GM10266 (cell line): ENCODE data around the gene SF3B4.

Experiments
- DNase-seq: peaks from one replicate; pipeline ENCODE4 v3.0.0; 2012; ENCODE audit errors: extremely low spot score
- TF ChIP-seq, protein P1 (sequence below): IDR thresholded peaks from 2 replicates; pipeline ENCODE4 v1.5.1; 2012; ENCODE audit warnings: mild to moderate bottlenecking, low read depth; ENCODE audit not compliant: control insufficient read depth, insufficient read depth; ENCODE audit errors: missing control alignments

The SF3B4 gene

DNA sequence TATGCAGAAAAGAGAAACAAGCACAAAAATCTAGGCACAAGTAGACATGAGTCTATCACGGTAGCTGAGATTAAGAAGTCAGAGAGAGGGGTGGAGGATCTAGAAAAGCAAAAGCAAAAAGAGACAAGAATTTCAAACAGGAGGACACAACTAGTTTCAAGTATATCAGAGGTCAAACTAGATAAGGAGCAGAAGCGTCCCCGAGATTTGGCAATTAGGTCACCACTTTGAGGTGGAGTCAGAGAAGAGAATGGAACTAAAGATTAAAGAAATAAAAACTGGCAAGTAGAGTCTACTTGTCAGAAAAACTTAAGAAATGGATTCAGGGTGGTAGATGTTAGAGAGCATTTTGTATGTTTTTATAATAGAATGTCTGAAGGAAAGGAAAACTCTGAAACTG is 2.3 kb downstream of the SF3B4 start:
- DNase-seq: no peak
- TF ChIP-seq, protein P1, sequence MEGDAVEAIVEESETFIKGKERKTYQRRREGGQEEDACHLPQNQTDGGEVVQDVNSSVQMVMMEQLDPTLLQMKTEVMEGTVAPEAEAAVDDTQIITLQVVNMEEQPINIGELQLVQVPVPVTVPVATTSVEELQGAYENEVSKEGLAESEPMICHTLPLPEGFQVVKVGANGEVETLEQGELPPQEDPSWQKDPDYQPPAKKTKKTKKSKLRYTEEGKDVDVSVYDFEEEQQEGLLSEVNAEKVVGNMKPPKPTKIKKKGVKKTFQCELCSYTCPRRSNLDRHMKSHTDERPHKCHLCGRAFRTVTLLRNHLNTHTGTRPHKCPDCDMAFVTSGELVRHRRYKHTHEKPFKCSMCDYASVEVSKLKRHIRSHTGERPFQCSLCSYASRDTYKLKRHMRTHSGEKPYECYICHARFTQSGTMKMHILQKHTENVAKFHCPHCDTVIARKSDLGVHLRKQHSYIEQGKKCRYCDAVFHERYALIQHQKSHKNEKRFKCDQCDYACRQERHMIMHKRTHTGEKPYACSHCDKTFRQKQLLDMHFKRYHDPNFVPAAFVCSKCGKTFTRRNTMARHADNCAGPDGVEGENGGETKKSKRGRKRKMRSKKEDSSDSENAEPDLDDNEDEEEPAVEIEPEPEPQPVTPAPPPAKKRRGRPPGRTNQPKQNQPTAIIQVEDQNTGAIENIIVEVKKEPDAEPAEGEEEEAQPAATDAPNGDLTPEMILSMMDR: no peak

DNA sequence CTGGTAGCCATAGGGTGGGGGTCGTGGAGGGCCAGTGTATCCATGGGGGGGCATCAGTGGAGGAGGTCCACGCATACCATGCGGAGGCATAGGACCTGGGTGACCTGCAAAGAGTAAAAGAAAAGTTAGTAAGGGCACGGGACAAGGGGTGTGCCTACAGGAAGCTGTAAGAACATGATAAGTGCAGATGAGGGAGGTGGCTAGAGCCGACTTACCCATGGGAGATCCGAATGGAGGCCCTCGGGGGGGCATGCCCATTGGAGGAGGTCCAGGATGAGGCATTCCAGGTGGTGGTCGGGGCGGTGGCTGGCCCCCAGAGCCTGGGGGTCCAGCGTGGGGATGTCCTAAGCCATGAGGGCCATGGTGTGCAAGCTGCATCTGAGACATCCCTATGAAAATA is 4.0 kb downstream of the SF3B4 start:
- no peak for DNase-seq
- TF ChIP-seq, protein P1: no peak

DNA sequence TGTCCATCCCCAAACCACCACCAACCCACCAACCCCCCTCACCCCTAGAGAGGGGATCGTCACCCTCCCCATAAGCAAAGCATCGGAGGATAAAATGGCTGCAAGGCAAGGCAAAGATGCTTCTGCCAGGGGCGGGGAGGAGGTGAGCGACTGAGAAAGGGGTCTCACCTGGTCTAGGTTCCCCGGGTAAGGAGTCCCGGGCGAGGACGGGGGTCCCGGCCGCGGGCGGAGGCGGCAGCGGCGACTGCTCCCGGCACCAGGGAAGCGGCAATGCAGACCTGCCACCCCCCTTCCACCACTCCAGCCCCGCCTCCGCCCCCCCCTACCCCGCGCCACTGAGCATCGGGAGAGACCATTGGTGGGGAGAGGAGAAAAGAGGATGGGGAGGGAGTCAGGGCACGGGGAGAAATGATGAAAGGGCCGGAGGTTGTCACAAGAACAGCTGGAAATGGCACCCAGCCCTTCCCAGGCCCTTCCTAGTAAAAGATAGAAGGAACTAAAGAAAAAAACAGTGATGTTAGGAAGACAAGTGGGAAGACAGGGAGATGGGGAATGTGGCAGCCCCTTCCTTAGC is 9.9 kb downstream of the SF3B4 start, which contains the start of gene SV2A:
Gene SV2A (minus strand): TSS at position 274 of the 574 bp plus-strand sequence. CDS start 4,004 bp downstream, outside the sequence.
- TF ChIP-seq, protein P1: no peak
- DNase-seq: peak; percentile 58

DNA sequence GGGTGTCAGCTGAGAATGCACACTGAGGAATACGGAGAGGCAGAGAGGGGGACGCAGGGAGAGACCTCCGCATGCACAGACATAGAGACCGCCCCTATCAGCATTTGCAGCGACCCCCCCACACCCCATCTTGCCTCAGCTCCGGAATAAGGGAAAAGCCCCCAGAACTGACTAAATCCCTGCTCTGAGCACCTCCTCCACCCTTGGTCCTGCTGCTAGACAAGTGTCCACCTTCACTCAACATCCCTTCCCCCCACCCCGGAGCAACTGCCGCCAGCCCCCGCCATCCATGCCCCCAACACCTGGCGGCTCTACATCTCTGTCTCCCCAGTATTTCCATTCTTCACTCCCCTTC is 10.7 kb downstream of the SF3B4 start:
- no peak for DNase-seq

DNA sequence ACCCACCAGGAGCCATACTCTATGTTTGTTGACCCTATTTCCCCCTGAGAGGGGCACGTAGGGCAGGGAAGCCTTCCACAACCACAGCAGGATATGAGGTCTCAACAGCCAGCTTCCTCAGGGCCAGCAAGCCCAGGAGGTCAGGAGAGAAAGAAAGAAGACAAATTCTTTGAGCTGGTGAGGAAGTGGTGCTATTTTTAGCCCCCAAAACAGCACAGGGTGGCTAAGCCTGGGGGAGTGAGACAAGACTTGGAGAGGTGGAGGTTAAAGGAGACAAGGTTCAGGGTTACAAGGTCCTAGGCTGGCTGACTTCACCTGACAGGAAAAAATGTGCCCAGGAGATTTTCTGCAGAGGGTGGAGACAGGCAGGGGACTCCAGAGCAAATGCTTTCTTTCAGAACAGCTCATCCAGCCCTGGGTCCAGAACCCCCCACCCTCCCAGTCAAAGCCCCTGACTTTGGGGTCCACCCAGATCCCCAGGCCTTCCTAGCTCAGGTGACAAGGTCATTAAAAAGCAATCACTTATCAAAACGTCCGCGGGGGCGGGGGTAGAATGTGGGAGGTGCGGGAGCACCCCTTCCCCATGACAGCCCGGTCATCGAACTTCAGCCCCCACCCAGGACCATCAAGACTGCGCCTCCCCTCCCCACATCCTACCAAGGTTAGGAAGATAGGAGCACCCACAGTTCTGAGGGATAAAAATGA is 11.3 kb downstream of the SF3B4 start:
- no peak for DNase-seq
- TF ChIP-seq, protein P1: no peak

More for the DNA sequence above, 10.7 kb downstream of the SF3B4 start:
- TF ChIP-seq, protein P1: no peak

DNA sequence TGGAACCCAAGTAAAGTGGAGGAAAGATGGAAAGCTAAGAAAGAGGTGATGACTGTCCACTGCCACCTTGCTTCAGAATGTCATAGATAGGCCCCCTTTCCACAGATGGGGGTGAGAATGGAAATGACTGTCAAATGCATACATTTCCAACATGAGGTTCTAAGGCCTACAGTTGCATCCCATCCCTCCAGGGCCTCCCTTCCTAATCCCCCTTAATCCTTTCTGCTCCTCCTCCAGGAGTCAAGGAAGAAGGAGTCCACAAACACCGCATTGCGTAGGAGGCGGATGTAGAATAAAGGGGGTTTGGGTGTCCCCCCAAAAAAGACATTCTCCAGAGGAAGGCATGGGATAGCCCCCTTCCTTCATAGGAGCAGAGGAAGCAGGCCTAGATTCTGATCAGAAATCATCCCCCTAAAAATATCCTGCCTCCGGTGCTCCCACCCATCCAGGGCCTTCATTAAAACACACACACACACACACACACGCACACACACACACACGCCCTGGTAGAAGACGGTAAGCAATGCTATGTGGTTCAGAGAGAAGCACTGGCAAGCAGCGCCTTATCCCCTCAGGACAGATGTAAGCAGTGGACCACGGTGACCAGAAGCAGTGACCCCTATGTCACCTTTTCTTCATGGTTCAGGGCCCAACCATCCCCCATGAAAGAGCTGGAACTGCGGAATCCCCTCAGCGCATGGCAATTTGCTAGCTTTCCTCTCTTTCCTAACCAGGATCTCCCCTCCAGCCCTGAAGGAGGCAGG is 12.0 kb downstream of the SF3B4 start:
- TF ChIP-seq, protein P1: no peak
- no peak for DNase-seq
